ENCODE results near the gene SFT2D2. TPM values are rescaled to one million over a fixed set of nuclear protein-coding genes. Genes with fewer than 3 reads are reported as not detected.

The SFT2D2 gene
- total and polyA plus RNA-seq, 2 of the 8 experiments (the other 6 are each of a cell fraction or from before 2014, with no cell fraction given): 9.0 to 29.0 TPM

DNA sequence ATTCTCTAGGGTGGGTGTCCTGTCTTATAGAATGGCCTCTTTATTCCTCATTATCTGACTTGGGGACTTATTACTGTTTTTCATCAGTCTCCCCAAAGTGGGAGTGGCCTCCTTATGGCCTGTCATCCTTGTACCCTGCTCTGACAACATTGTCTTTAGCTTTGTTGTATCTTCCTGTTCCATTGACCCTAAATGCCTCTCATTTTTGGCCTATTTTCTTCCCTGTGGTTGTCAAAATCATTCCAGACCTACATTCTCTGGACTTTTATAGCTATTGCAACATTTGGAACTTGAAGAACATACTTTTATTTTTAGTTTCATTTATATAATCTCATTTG lies 9.7 kb downstream of the SFT2D2 start:
- CTCF ChIA-PET (ENCODE audit: partially characterized antibody): interaction anchor here (0.6 to 3.6 kb wide), 61 partner anchors 8 to 1106 kb away, joined by 3 to 29 read pairs (median 4); partner anchors contain the start of genes SFT2D2 and TBX19
- Histone ChIP-seq H2AK5ac (ENCODE audit: low read depth, low read length) (no peak overlapping the region), H3K18ac (ENCODE audit: extremely low read depth, low read length) (no peak overlapping the region), H3K14ac (ENCODE audit: insufficient read length) (no peak overlapping the region), H3K23me2 (ENCODE audit: low read depth, low read length) (no peaks in the 10 kb centered on the region), H2BK15ac (ENCODE audit: low read length) (no peak overlapping the region), H3K23ac (ENCODE audit: insufficient read length) (no peak overlapping the region), H4K8ac (ENCODE audit: extremely low read depth, insufficient read depth, low read length) (no peak overlapping the region), H3K56ac (replicated peaks; ENCODE audit: insufficient read length, low read depth, low read length) (no peak overlapping the region), H4K91ac (replicated peaks; ENCODE audit: insufficient read length, low read length) (no peak overlapping the region), H3K27me3 (replicated peaks in 1 of 4; ENCODE audit: control insufficient read depth in 3 of 4, extremely low read depth in 1 of 4, insufficient read depth in 3 of 4, low read length in 3 of 4) (no peaks in the 10 kb centered on the region), H4K5ac (ENCODE audit: insufficient read length, low read depth, low read length) (no peak overlapping the region), H2BK20ac (ENCODE audit: low read length) (no peak overlapping the region), H2AFZ (ENCODE audit: low read length) (no peak overlapping the region), H3K27ac (ENCODE audit: low read depth, low read length) (no peak overlapping the region), H3K4ac (replicated peaks; ENCODE audit: insufficient read length, low read depth, low read length) (no peak overlapping the region), H3K4me3 (ENCODE audit: extremely low read depth in 1 of 4, insufficient read depth in 2 of 4, low read depth in 3 of 4, low read length in 4 of 4) (no peak overlapping the region), H2BK5ac (ENCODE audit: low read depth, low read length) (no peak overlapping the region), H3K9me3 (ENCODE audit: insufficient read depth in 2 of 2, low read depth in 1 of 2, low read length in 1 of 2) (no peaks in the 10 kb centered on the region), H3K9ac (replicated peaks in 1 of 4; ENCODE audit: extremely low read depth in 1 of 4, low read depth in 3 of 4, low read length in 3 of 4) (no peak overlapping the region), H2BK120ac (replicated peaks; ENCODE audit: low read depth, low read length) (no peak overlapping the region), H3K4me1 (replicated peaks in 1 of 4; ENCODE audit: control insufficient read depth in 3 of 4, insufficient read depth in 4 of 4, low read length in 3 of 4) (no peaks in the 10 kb centered on the region), H2BK12ac (ENCODE audit: low read depth, low read length) (no peak overlapping the region), H3K4me2 (ENCODE audit: insufficient read depth in 1 of 2, low read depth in 2 of 2, low read length in 2 of 2) (no peak overlapping the region), H3K36me3 (ENCODE audit: control insufficient read depth in 2 of 4, insufficient read depth in 4 of 4, low read length in 3 of 4) (peaks cover 0 to 26% (median 1%) of the 10 kb centered on the region in 4 experiments; a peak in 6 of 8 replicates), H3K79me2 (ENCODE audit: control insufficient read depth in 1 of 2, insufficient read depth in 2 of 2, low read length in 2 of 2) (no peaks in the 10 kb centered on the region), H3K79me1 (ENCODE audit: low read depth, low read length) (peaks cover 5% of the 10 kb centered on the region; the same call in 1 of the 2 replicates), H4K20me1 (replicated peaks in 1 of 2; ENCODE audit: control insufficient read depth in 1 of 2, insufficient read depth in 2 of 2, low read length in 2 of 2) (peaks cover 0 to 2% of the 10 kb centered on the region in 2 experiments)
- no peak for FAIRE-seq
- POLR2A ChIA-PET (ENCODE audit: partially characterized antibody): interaction anchor here (1.0 to 1.3 kb wide), 3 partner anchors 10 to 300 kb away, joined by 3 to 9 read pairs (median 4); partner anchors contain the start of gene SFT2D2
- DNase-seq (ENCODE audit: low read depth in 1 of 2, low spot score in 2 of 2): no peak
- TF ChIP-seq, protein P1, sequence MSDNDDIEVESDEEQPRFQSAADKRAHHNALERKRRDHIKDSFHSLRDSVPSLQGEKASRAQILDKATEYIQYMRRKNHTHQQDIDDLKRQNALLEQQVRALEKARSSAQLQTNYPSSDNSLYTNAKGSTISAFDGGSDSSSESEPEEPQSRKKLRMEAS (IDR thresholded peaks at IDR 0.05): no peak
- TF ChIP-seq, protein P2, sequence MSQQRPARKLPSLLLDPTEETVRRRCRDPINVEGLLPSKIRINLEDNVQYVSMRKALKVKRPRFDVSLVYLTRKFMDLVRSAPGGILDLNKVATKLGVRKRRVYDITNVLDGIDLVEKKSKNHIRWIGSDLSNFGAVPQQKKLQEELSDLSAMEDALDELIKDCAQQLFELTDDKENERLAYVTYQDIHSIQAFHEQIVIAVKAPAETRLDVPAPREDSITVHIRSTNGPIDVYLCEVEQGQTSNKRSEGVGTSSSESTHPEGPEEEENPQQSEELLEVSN (IDR thresholded peaks at IDR 0.05): no peak
- TF ChIP-seq RXRA (IDR thresholded peaks at IDR 0.05; ENCODE audit: insufficient read depth, low read depth, low read length) (no peak), TEAD4 (IDR thresholded peaks at IDR 0.05; ENCODE audit: low read depth, low read length) (no peak), TAF7 (optimal IDR thresholded peaks at IDR 0.05; ENCODE audit: borderline replicate concordance, low read depth, low read length) (no peak), POU5F1 (IDR thresholded peaks at IDR 0.05; ENCODE audit: low read depth, low read length) (no peak), TCF12 (IDR thresholded peaks at IDR 0.05; ENCODE audit: low read depth, low read length) (no peak), CBX8 (IDR thresholded peaks at IDR 0.05; ENCODE audit: borderline replicate concordance, low read depth, low read length) (no peak), FOSL1 (IDR thresholded peaks at IDR 0.05; ENCODE audit: insufficient read depth, low read depth, low read length) (no peak), YY1 (IDR thresholded peaks at IDR 0.05; ENCODE audit: low read depth, low read length) (no peak), CEBPB (IDR thresholded peaks at IDR 0.05; ENCODE audit: low read depth, low read length) (no peak), BRCA1 (IDR thresholded peaks at IDR 0.05; ENCODE audit: low read depth, low read length) (no peak), GABPA (IDR thresholded peaks at IDR 0.05; ENCODE audit: borderline replicate concordance, insufficient read depth, low read length) (no peak), ZNF274 (IDR thresholded peaks at IDR 0.05; ENCODE audit: borderline replicate concordance, extremely low read depth, low read length) (no peak), KDM4A (IDR thresholded peaks at IDR 0.05; ENCODE audit: low read depth, low read length, severe bottlenecking) (no peak)

Measured in H1 (cell line).